ENCODE data around the gene FNDC11.
A peak's percentile ranks its signal among the peaks of the same experiment; 100 is the strongest.
"Not testable (repeated sequence)": the region's sequence is repeated elsewhere in the genome, so short reads cannot be mapped to it uniquely, and the experiment has no call there.

Gene FNDC11

GRCh38 chr20:63568170-63568981 lies 14.4 kb downstream of the FNDC11 start:
- no peak for DNase-seq

GRCh38 chr20:63568986-63569949 lies 15.3 kb downstream of the FNDC11 start:
- peak; percentile 8 for DNase-seq

GRCh38 chr20:63570281-63571086 lies 16.5 kb downstream of the FNDC11 start:
- DNase-seq = no peak

GRCh38 chr20:63571087-63571478 lies 17.1 kb downstream of the FNDC11 start:
- not testable (repeated sequence) for DNase-seq

- no peak for DNase-seq
Observed at GRCh38 chr20:63572071-63572787, 18.3 kb downstream of the FNDC11 start.

- DNase-seq = no peak
Observed at GRCh38 chr20:63572788-63573646, 19.1 kb downstream of the FNDC11 start.

- no peak for DNase-seq
Observed at GRCh38 chr20:63573647-63574131, 19.7 kb downstream of the FNDC11 start.

GRCh38 chr20:63574156-63574828 lies 20.3 kb downstream of the FNDC11 start, which contains the start of gene HELZ2:
TSS of gene HELZ2 (minus strand) at chr20:63574239. CDS start at chr20:63572385, 1,854 bp downstream.
- DNase-seq = peak; percentile 58

GRCh38 chr20:63574829-63575743 lies 21.1 kb downstream of the FNDC11 start:
- no peak for DNase-seq

GRCh38 chr20:63576311-63576710 lies 22.4 kb downstream of the FNDC11 start:
- no peak for DNase-seq

GRCh38 chr20:63577317-63577894 lies 23.4 kb downstream of the FNDC11 start:
- no peak for DNase-seq

GRCh38 chr20:63578224-63579016 lies 24.5 kb downstream of the FNDC11 start:
- DNase-seq = no peak

GRCh38 chr20:63579017-63579694 lies 25.2 kb downstream of the FNDC11 start:
- no peak for DNase-seq

GRCh38 chr20:63580796-63581461 lies 27.0 kb downstream of the FNDC11 start:
- peak; percentile 6 for DNase-seq

GRCh38 chr20:63582382-63583063 lies 28.6 kb downstream of the FNDC11 start:
- no peak for DNase-seq
